Peyer's patch (tissue), 4 donors: ENCODE results near the gene CACNG3.

Experiments used
- CTCF ChIP-seq, 6 experiments: fragments of 450-650 bp in 4 of 6; fragments of 200-600 bp in 2 of 6; sonication (generic) in 1 of 6; IDR thresholded peaks; one replicate each; pipeline ENCODE4 v1.5.1; 2017 to 2019; ENCODE audit warnings: antibody characterized with exemption in 6 of 6, mild to moderate bottlenecking in 3 of 6, moderate library complexity in 1 of 6
- POLR2A ChIP-seq, 2 donors: fragments of 450-650 bp; IDR thresholded peaks; one replicate each; pipeline ENCODE4 v1.5.1; 2017; ENCODE audit warnings: antibody characterized with exemption in 2 of 2, mild to moderate bottlenecking in 2 of 2, moderate library complexity in 2 of 2

DNA sequence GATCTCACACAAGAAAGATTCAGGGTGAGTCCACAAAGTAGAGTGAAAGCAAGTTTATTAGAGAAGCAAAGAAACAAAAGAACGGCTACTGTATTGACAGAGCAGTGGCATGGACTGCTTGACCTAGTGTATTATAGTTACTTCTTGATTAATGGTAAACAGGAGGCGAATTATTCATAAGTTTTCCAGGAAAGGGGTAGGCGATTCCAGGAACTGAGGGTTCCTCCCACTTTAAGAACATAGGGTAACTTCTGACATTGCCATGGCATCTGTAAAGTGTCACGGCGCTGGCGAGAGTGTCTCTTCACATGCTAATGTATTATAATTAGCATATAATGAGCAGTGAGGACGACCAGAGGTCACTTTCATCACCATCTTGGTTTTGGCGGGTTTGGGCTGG, 93.2 kb downstream of the CACNG3 start:
- TF ChIP-seq CTCF (IDR thresholded peaks at IDR 0.05) (no peak), POLR2A (IDR thresholded peaks at IDR 0.05) (no peak)
